Cardiac muscle cell (in vitro differentiated cells and primary cell): ENCODE results near the gene ESCO1. TPM values are rescaled to one million over a fixed set of nuclear protein-coding genes. Genes with fewer than 3 reads are reported as not detected.
"Not testable (repeated sequence)": the region's sequence is repeated elsewhere in the genome, so short reads cannot be mapped to it uniquely, and the experiment has no call there.

ENCODE experiments used
- DNase-seq, 2 donors: peaks; one replicate each; pipeline versions ENCODE4 v3.0.0 to v3.0.0-alpha.2; 2010 to 2017; ENCODE audit warnings: low read depth in 1 of 2, low spot score in 1 of 2
- H3K27ac ChIP-seq: fragments of 200-600 bp; sonication (generic); 2 replicates; pipeline ENCODE4 v1.5.1; 2016
- H3K27me3 ChIP-seq: fragments of 200-600 bp; sonication (generic); 2 replicates; pipeline ENCODE4 v1.6.0; 2016; ENCODE audit warnings: control low read depth
- H3K36me3 ChIP-seq: fragments of 200-600 bp; sonication (generic); 2 replicates; pipeline ENCODE4 v1.5.1; 2016; ENCODE audit warnings: control low read depth
- H3K4me1 ChIP-seq: fragments of 200-600 bp; sonication (generic); 2 replicates; pipeline ENCODE4 v1.8.1; 2017; ENCODE audit warnings: low read depth, mild to moderate bottlenecking, mixed run types
- H3K4me3 ChIP-seq: fragments of 200-600 bp; sonication (generic); 2 replicates; pipeline ENCODE4 v1.5.1; 2016; ENCODE audit warnings: mild to moderate bottlenecking
- H3K9me3 ChIP-seq: fragments of 200-600 bp; sonication (generic); 2 replicates; pipeline ENCODE4 v1.5.1; 2017; ENCODE audit warnings: low read depth, mild to moderate bottlenecking, control low read depth
- polyA plus RNA-seq: library from polyadenylated mRNA; unstranded; fragments of >200 nt; fragmentation: Nextera tagmentation; extraction: Ambion mirVana; gene quantifications from 2 replicates; pipeline ENCODE4 v1.2.1, GENCODE V29; 2016
- total RNA-seq: library from RNA; depleted of rRNA; stranded (reverse); fragments of >200 nt; gene quantifications from 2 replicates; pipeline ENCODE4 v1.2.3, GENCODE V29; 2016
- TF ChIP-seq, protein P1 (sequence below): IDR thresholded peaks from 2 replicates; pipeline ENCODE4 v1.5.1; 2012; ENCODE audit warnings: low read depth, mild to moderate bottlenecking, low read length

ESCO1 gene, protein sequence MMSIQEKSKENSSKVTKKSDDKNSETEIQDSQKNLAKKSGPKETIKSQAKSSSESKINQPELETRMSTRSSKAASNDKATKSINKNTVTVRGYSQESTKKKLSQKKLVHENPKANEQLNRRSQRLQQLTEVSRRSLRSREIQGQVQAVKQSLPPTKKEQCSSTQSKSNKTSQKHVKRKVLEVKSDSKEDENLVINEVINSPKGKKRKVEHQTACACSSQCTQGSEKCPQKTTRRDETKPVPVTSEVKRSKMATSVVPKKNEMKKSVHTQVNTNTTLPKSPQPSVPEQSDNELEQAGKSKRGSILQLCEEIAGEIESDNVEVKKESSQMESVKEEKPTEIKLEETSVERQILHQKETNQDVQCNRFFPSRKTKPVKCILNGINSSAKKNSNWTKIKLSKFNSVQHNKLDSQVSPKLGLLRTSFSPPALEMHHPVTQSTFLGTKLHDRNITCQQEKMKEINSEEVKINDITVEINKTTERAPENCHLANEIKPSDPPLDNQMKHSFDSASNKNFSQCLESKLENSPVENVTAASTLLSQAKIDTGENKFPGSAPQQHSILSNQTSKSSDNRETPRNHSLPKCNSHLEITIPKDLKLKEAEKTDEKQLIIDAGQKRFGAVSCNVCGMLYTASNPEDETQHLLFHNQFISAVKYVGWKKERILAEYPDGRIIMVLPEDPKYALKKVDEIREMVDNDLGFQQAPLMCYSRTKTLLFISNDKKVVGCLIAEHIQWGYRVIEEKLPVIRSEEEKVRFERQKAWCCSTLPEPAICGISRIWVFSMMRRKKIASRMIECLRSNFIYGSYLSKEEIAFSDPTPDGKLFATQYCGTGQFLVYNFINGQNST
- 12.6 and 18.3 TPM in 2 replicates for total RNA-seq
- polyA plus RNA-seq: 12.2 and 18.5 TPM in 2 replicates

DNA sequence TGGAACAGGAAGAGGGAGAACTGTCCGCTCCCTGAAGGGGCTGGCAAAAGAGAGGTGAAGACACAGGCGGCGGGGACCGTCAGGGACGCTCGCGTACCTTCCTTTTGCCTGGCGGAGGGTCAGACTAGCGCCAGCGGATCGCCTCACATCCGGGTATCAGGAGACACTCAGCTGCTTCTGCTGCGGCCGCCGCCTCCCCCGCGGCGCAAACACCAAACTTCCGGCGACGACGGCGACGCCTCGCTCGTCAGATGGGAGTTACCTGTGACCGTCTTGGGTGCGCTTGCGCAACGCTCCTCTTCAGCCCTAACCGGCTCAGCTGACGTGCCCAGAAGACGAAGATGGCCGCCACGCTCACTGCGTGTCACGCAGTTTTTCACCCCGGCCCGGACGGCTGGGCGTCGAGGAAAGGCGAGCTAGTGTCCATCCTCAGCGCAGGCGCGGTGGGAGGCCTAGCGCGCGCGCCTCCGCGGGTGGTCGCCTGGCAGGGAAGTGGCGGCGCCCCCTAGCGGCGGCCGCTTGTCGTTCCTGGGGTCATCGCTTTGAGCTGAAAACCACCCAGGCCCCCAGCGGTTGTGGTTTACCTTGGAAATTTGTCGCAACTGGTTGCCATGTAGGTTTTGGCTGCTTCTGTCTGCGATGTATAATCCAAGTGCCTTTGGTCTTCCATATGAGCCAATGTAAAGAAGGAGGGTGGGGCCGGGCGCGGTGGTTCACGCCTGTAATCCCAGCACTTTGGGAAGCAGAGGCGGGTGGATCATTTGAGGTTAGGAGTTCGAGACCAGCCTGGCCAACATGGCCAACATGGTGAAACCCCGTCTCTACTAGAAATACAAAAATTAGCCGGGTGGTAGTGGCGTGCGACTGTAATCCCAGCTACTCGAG, at the start of gene ESCO1:
Gene ESCO1, minus strand, starts transcription at position 179 of the 885 bp plus-strand sequence. CDS start 25,861 bp downstream, outside the sequence.
- no peaks in the 10 kb centered on the region for H3K36me3 ChIP-seq
- no peaks in the 10 kb centered on the region for H3K9me3 ChIP-seq
- TF ChIP-seq, protein P1, sequence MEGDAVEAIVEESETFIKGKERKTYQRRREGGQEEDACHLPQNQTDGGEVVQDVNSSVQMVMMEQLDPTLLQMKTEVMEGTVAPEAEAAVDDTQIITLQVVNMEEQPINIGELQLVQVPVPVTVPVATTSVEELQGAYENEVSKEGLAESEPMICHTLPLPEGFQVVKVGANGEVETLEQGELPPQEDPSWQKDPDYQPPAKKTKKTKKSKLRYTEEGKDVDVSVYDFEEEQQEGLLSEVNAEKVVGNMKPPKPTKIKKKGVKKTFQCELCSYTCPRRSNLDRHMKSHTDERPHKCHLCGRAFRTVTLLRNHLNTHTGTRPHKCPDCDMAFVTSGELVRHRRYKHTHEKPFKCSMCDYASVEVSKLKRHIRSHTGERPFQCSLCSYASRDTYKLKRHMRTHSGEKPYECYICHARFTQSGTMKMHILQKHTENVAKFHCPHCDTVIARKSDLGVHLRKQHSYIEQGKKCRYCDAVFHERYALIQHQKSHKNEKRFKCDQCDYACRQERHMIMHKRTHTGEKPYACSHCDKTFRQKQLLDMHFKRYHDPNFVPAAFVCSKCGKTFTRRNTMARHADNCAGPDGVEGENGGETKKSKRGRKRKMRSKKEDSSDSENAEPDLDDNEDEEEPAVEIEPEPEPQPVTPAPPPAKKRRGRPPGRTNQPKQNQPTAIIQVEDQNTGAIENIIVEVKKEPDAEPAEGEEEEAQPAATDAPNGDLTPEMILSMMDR: peak; percentile 56
- peak; percentile 97 to 99 for DNase-seq
- peaks cover 8% of the 10 kb centered on the region for H3K4me1 ChIP-seq
- H3K27me3 ChIP-seq: no peaks in the 10 kb centered on the region
- H3K27ac ChIP-seq: peak within 1 kb of the TSS; percentile 97
- H3K4me3 ChIP-seq: peak within 1 kb of the TSS; percentile 66

DNA sequence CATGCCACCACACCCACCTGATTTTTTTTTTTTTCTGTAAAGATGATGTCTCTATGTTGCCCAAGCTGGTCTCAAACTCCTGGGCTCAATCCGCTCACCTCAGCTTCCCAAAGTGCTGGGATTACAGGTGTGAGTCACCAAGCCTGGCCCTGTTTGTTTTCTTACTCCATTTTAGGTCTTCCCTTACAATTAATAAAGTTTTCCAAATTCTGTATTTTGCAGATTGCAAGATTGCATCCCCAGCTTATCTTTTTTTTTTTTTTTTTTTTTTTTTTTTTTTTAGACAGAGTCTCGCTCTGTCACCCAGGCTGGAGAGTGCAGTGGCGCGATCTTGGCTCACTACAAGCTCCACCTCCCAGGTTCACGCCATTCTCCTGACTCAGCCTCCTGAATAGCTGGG, 39.9 kb upstream of the ESCO1 start:
- DNase-seq, H3K9me3 ChIP-seq, H3K27ac ChIP-seq, H3K36me3 ChIP-seq, H3K27me3 ChIP-seq, H3K4me3 ChIP-seq, H3K4me1 ChIP-seq: not testable (repeated sequence)

DNA sequence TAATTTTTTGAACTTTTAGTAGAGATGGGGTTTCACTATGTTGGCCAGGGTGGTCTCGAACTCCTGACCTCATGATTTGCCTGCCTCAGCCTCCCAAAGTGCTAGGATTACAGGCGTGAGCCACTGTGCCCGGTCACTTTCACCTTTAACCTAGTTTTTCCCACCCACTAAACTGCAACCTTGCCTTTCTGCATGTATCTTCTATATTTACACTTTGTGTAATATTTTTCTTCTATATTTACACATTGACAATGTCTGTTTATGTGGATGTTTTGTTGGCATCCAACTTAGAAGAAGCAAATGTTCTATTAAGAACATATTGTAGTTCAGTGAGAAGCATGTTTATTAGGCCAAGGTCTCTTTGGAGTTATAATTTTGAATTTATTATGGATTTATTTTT, 38.3 kb upstream of the ESCO1 start:
- DNase-seq: no peak
- Histone ChIP-seq H3K27me3 (no peaks in the 10 kb centered on the region), H3K4me3 (no peak overlapping the region), H3K36me3 (no peaks in the 10 kb centered on the region), H3K27ac (no peak overlapping the region), H3K4me1 (no peaks in the 10 kb centered on the region), H3K9me3 (no peaks in the 10 kb centered on the region)
- TF ChIP-seq, protein P1: no peak

DNA sequence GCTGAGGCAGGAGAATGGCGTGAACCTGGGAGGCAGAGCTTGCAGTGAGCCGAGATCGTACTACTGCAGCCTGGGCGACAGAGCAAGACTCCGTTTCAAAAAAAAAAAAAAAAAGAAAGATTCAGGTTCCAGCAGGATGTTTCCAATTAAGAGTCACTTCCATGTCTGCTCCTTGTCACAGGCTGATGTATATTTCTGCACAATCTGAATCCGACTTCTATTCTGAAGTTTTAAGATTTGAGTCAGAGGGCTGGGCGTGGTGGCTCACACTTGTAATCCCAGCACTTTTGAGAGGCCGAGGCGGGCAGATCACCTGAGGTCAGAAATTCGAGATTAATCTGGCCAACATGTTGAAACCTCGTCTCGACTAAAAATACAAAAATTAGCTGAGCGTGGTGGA, 36.3 kb upstream of the ESCO1 start:
- no peak overlapping the region for H3K4me3 ChIP-seq
- H3K27me3 ChIP-seq: no peaks in the 10 kb centered on the region
- TF ChIP-seq, protein P1: no peak
- H3K4me1 ChIP-seq: no peaks in the 10 kb centered on the region
- no peak for DNase-seq
- H3K36me3 ChIP-seq: peaks cover 4% of the 10 kb centered on the region
- no peak overlapping the region for H3K27ac ChIP-seq
- no peaks in the 10 kb centered on the region for H3K9me3 ChIP-seq

DNA sequence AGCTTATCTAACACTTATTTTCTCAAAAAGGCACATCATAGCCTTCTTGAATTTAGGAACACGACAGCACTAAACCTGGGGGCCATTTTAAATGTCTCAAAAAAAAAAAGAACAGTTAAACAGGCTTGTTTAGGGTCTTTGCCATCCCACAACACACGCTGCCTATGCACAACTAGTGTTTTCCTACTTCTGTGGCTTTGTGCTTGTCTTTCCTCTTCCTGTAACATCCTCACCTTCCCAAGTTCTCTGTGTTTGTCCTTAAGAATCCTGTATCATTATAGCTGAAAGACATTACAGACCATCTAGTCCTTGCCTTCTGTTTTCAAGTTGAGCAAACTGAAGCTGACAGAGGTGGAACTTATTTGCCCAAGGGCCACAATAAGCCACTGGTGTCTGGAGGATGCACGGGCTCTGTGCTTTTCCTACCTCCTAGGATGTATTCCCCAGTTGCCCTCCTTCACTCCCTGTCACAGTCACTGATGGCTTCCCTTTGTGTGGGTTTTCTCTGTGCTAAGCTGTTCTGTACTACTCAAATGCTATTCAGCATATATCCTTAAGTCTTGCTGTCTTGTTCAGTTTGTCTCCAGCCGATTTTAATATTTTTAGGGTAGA, 34.2 kb upstream of the ESCO1 start:
- H3K27me3 ChIP-seq: no peaks in the 10 kb centered on the region
- H3K36me3 ChIP-seq: peaks cover 8% of the 10 kb centered on the region
- no peaks in the 10 kb centered on the region for H3K9me3 ChIP-seq
- TF ChIP-seq, protein P1: no peak
- no peak overlapping the region for H3K4me3 ChIP-seq
- DNase-seq: no peak
- peak overlapping the region; percentile 8 for H3K27ac ChIP-seq
- no peaks in the 10 kb centered on the region for H3K4me1 ChIP-seq
